ENCODE measurements around the gene ADAMTS14.

ADAMTS14 gene

GRCh38 chr10:70735161-70735560 lies 62.9 kb downstream of the ADAMTS14 start:
- ATAC-seq (no peak), DNase-seq (no peak)

GRCh38 chr10:70736525-70736924 lies 64.2 kb downstream of the ADAMTS14 start:
- no peak for ATAC-seq
- DNase-seq, result no peak

- ATAC-seq (no peak), DNase-seq (no peak)
Measured at GRCh38 chr10:70737250-70737649, 64.9 kb downstream of the ADAMTS14 start.

GRCh38 chr10:70738006-70738760 lies 65.9 kb downstream of the ADAMTS14 start:
- ATAC-seq (no peak), DNase-seq (no peak)

- ATAC-seq, result no peak
- no peak for DNase-seq
Measured at GRCh38 chr10:70738761-70739121, 66.4 kb downstream of the ADAMTS14 start.

GRCh38 chr10:70740406-70741288 lies 68.3 kb downstream of the ADAMTS14 start:
- no peak for DNase-seq
- ATAC-seq, result peak; percentile 45

- DNase-seq, result no peak
Measured at GRCh38 chr10:70742537-70743429, 70.5 kb downstream of the ADAMTS14 start.

GRCh38 chr10:70743430-70743788 lies 71.1 kb downstream of the ADAMTS14 start:
- ATAC-seq, result no peak

More at GRCh38 chr10:70742537-70743429, 70.5 kb downstream of the ADAMTS14 start:
- no peak for ATAC-seq

GRCh38 chr10:70743879-70744278 lies 71.6 kb downstream of the ADAMTS14 start:
- ATAC-seq, result no peak

More at GRCh38 chr10:70743430-70743788, 71.1 kb downstream of the ADAMTS14 start:
- DNase-seq, result no peak

GRCh38 chr10:70744617-70745143 lies 72.4 kb downstream of the ADAMTS14 start:
- no peak for ATAC-seq

More at GRCh38 chr10:70743879-70744278, 71.6 kb downstream of the ADAMTS14 start:
- DNase-seq, result no peak

GRCh38 chr10:70745555-70745954 lies 73.2 kb downstream of the ADAMTS14 start:
- DNase-seq (no peak), ATAC-seq (no peak)

More at GRCh38 chr10:70744617-70745143, 72.4 kb downstream of the ADAMTS14 start:
- no peak for DNase-seq

- DNase-seq (no peak), ATAC-seq (no peak)
Measured at GRCh38 chr10:70747192-70747965, 75.1 kb downstream of the ADAMTS14 start.

- ATAC-seq (no peak), DNase-seq (no peak)
Measured at GRCh38 chr10:70748305-70748704, 76.0 kb downstream of the ADAMTS14 start.

- DNase-seq (no peak), ATAC-seq (no peak)
Measured at GRCh38 chr10:70748801-70749573, 76.7 kb downstream of the ADAMTS14 start.

- DNase-seq (no peak), ATAC-seq (no peak)
Measured at GRCh38 chr10:70749756-70750155, 77.5 kb downstream of the ADAMTS14 start.

- DNase-seq (no peak), ATAC-seq (no peak)
Measured at GRCh38 chr10:70750156-70750703, 77.9 kb downstream of the ADAMTS14 start.

- DNase-seq, result no peak
- ATAC-seq, result no peak
Measured at GRCh38 chr10:70751356-70751755, 79.0 kb downstream of the ADAMTS14 start.

- no peak for DNase-seq
- ATAC-seq, result no peak
Measured at GRCh38 chr10:70751991-70752390, 79.7 kb downstream of the ADAMTS14 start.

- no peak for DNase-seq
- ATAC-seq, result no peak
Measured at GRCh38 chr10:70752571-70752970, 80.3 kb downstream of the ADAMTS14 start.
